SK-N-SH (cell line): ENCODE measurements around the gene C3orf20. TPM values are rescaled to one million over a fixed set of nuclear protein-coding genes. Genes with fewer than 3 reads are reported as not detected.

Source experiments
- CTCF ChIA-PET: fragments of 300-600, 350-600 bp; formaldehyde crosslinking; extraction: SDS; loops from one replicate; lab custom pipeline; 2021; lab: Yijun Ruan, JAX
- POLR2A ChIA-PET: fragments of 350-600 bp; sonication (Branson Sonifier 250); formaldehyde crosslinking; extraction: SDS; loops from one replicate; lab custom pipeline; 2020; ENCODE audit warnings: antibody characterized with exemption, inconsistent platforms; lab: Yijun Ruan, JAX
- DNase-seq: peaks from one replicate; pipeline ENCODE4 v3.0.0; 2012
- H2AFZ ChIP-seq: fragments of 200-600 bp; sonication (generic); 2 replicates; pipeline ENCODE4 v1.8.1; 2016; ENCODE audit warnings: antibody characterized with exemption, mild to moderate bottlenecking, low read depth
- H3F3A ChIP-seq: fragments of 200-600 bp; sonication (generic); replicated peaks from 2 replicates; pipeline ENCODE3; 2016; ENCODE audit warnings: antibody characterized with exemption, mild to moderate bottlenecking; ENCODE audit not compliant: insufficient read depth
- H3K27ac ChIP-seq, 2 experiments: fragments of 200-500 bp in 1 of 2; fragments of 200-600 bp in 1 of 2; sonication (Bioruptor generic) in 1 of 2; sonication (generic), shearing (Covaris generic) in 1 of 2; 2 replicates each; pipeline versions ENCODE4 v1.5.1 to v1.6.1; 2014 to 2016; ENCODE audit warnings: low read depth in 2 of 2, inconsistent platforms in 1 of 2, low read length in 1 of 2, mild to moderate bottlenecking in 1 of 2, mixed read lengths in 1 of 2
- H3K27me3 ChIP-seq: fragments of 200-600 bp; sonication (generic), shearing (Covaris generic); 2 replicates; pipeline ENCODE4 v1.6.1; 2016; ENCODE audit warnings: mixed run types; ENCODE audit not compliant: insufficient read depth
- H3K36me3 ChIP-seq, 2 experiments: fragments of 200-500 bp in 1 of 2; fragments of 200-600 bp in 1 of 2; sonication (Bioruptor generic) in 1 of 2; sonication (generic) in 1 of 2; replicated peaks in 1 of 2; 2 replicates each; pipeline versions ENCODE3 to v1.5.1; 2014 to 2016; ENCODE audit warnings: low read length in 1 of 2, mild to moderate bottlenecking in 1 of 2; ENCODE audit not compliant: insufficient read depth in 2 of 2, control insufficient read depth in 1 of 2
- H3K4me1 ChIP-seq, 2 experiments: fragments of 200-500 bp in 1 of 2; fragments of 200-600 bp in 1 of 2; sonication (Bioruptor generic) in 1 of 2; sonication (generic), shearing (Covaris generic) in 1 of 2; 2 replicates each; pipeline versions ENCODE4 v1.5.1 to v1.6.1; 2014 to 2016; ENCODE audit warnings: low read depth in 1 of 2, low read length in 1 of 2, mixed run types in 1 of 2; ENCODE audit not compliant: insufficient read depth in 2 of 2, control insufficient read depth in 1 of 2
- H3K4me2 ChIP-seq: fragments of 200-600 bp; sonication (generic), shearing (Covaris generic); 2 replicates; pipeline ENCODE4 v1.6.1; 2017; ENCODE audit warnings: mixed run types
- H3K4me3 ChIP-seq, 2 experiments: fragments of 200-500 bp in 1 of 2; fragments of 200-600 bp in 1 of 2; sonication (Bioruptor generic) in 1 of 2; sonication (generic), shearing (Covaris generic) in 1 of 2; 2 replicates each; pipeline versions ENCODE4 v1.5.1 to v1.8.1; 2014 to 2016; ENCODE audit warnings: low read depth in 2 of 2, inconsistent platforms in 1 of 2, low read length in 1 of 2, mild to moderate bottlenecking in 1 of 2, mixed read lengths in 1 of 2, moderate library complexity in 1 of 2
- H3K79me2 ChIP-seq: fragments of 200-600 bp; sonication (generic); 2 replicates; pipeline ENCODE4 v1.8.1; 2017; ENCODE audit warnings: mild to moderate bottlenecking; ENCODE audit not compliant: insufficient read depth
- H3K9ac ChIP-seq: fragments of 200-600 bp; sonication (generic); 2 replicates; pipeline ENCODE4 v1.6.1; 2017; ENCODE audit warnings: mixed run types
- H3K9me2 ChIP-seq: fragments of 200-600 bp; sonication (generic); 2 replicates; pipeline ENCODE4 v1.6.1; 2017; ENCODE audit warnings: mixed run types
- H3K9me3 ChIP-seq: fragments of 200-600 bp; sonication (generic); 2 replicates; pipeline ENCODE4 v1.6.1; 2017; ENCODE audit warnings: mixed run types, mild to moderate bottlenecking, moderate library complexity
- H4K20me1 ChIP-seq: fragments of 200-600 bp; sonication (generic); 2 replicates; pipeline ENCODE4 v1.6.1; 2017; ENCODE audit warnings: mild to moderate bottlenecking, mixed run types; ENCODE audit not compliant: insufficient read depth
- EP300 ChIP-seq, 2 experiments: IDR thresholded peaks; 2 replicates each; pipeline versions ENCODE4 v1.4.0 to v1.6.1; 2012; ENCODE audit warnings: borderline replicate concordance in 1 of 2, low read depth in 1 of 2, low read length in 1 of 2
- FOSL2 ChIP-seq: IDR thresholded peaks from 2 replicates; pipeline ENCODE4 v1.4.0; 2012; ENCODE audit warnings: low read depth, mild to moderate bottlenecking, moderate library complexity, borderline replicate concordance
- FOXJ3 ChIP-seq: sonication (generic); formaldehyde crosslinking; IDR thresholded peaks from 2 replicates; pipeline ENCODE4 v1.5.1; 2020; ENCODE audit warnings: mild to moderate bottlenecking, missing genetic modification reagents
- GABPA ChIP-seq: IDR thresholded peaks from 2 replicates; pipeline ENCODE4 v1.4.0; 2012; ENCODE audit warnings: low read depth, mild to moderate bottlenecking
- GATA2 ChIP-seq: sonication (generic); formaldehyde crosslinking; IDR thresholded peaks from 2 replicates; pipeline ENCODE4 v1.5.0; 2020; ENCODE audit warnings: mild to moderate bottlenecking, missing genetic modification reagents
- MEF2A ChIP-seq: IDR thresholded peaks from 2 replicates; pipeline ENCODE4 v1.4.0; 2012; ENCODE audit warnings: low read depth, borderline replicate concordance
- MXI1 ChIP-seq: IDR thresholded peaks from 2 replicates; pipeline ENCODE4 v1.6.1; 2012; ENCODE audit warnings: mild to moderate bottlenecking, low read depth, low read length, improper control_type of control experiment
- NFIC ChIP-seq: IDR thresholded peaks from 2 replicates; pipeline ENCODE4 v1.4.0; 2012; ENCODE audit warnings: borderline replicate concordance
- NRF1 ChIP-seq: IDR thresholded peaks from 2 replicates; pipeline ENCODE4 v1.6.1; 2012; ENCODE audit warnings: low read depth, mild to moderate bottlenecking, low read length
- POLR2AphosphoS5 ChIP-seq: IDR thresholded peaks from 2 replicates; pipeline ENCODE4 v1.6.1; 2012; ENCODE audit warnings: low read depth, low read length
- RCOR1 ChIP-seq: fragments of 150-350 bp; IDR thresholded peaks from 2 replicates; pipeline ENCODE4 v1.6.1; 2017; ENCODE audit warnings: antibody characterized with exemption, low read length
- RFX5 ChIP-seq: IDR thresholded peaks from 2 replicates; pipeline ENCODE4 v1.6.1; 2012; ENCODE audit warnings: mild to moderate bottlenecking, improper control_type of control experiment, low read length
- RXRA ChIP-seq: IDR thresholded peaks from 2 replicates; pipeline ENCODE4 v1.4.0; 2012; ENCODE audit warnings: low read depth, mild to moderate bottlenecking, borderline replicate concordance
- TAF1 ChIP-seq: IDR thresholded peaks from 2 replicates; pipeline ENCODE4 v1.6.1; 2012; ENCODE audit warnings: low read depth, mild to moderate bottlenecking, low read length, moderate library complexity, borderline replicate concordance
- TCF12 ChIP-seq: IDR thresholded peaks from 2 replicates; pipeline ENCODE4 v1.4.0; 2012
- TEAD4 ChIP-seq: IDR thresholded peaks from 2 replicates; pipeline ENCODE4 v1.4.0; 2012; ENCODE audit warnings: mild to moderate bottlenecking, borderline replicate concordance; ENCODE audit not compliant: insufficient read depth
- WGBS: methylation state at CpG from one replicate; pipeline ENCODE4 v1.1.6; 2017; ENCODE audit warnings: low lambda C conversion rate; 5-methylcytosine and 5-hydroxymethylcytosine counted together
- polyA plus RNA-seq, 3 experiments: library from polyadenylated mRNA; depleted of rRNA; stranded (reverse); fragments of >200 nt; gene quantifications; 2 replicates each; pipeline ENCODE4 v1.2.3, GENCODE V29; 2012
- TF ChIP-seq, protein P1 (sequence below): IDR thresholded peaks from 2 replicates; pipeline ENCODE4 v1.4.0; 2012; ENCODE audit warnings: low read depth, borderline replicate concordance
- TF ChIP-seq, protein P2 (sequence below): fragments of 200-600 bp; sonication (generic); IDR thresholded peaks from 2 replicates; pipeline ENCODE4 v1.6.1; 2017; ENCODE audit warnings: antibody characterized with exemption, mild to moderate bottlenecking, moderate library complexity
- TF ChIP-seq, protein P3 (sequence below): IDR thresholded peaks from 2 replicates; pipeline ENCODE4 v1.4.0; 2012; ENCODE audit warnings: low read depth

The C3orf20 gene
- polyA plus RNA-seq, 1 of the 3 experiments (the other 2 are of a cell fraction): not detected

DNA sequence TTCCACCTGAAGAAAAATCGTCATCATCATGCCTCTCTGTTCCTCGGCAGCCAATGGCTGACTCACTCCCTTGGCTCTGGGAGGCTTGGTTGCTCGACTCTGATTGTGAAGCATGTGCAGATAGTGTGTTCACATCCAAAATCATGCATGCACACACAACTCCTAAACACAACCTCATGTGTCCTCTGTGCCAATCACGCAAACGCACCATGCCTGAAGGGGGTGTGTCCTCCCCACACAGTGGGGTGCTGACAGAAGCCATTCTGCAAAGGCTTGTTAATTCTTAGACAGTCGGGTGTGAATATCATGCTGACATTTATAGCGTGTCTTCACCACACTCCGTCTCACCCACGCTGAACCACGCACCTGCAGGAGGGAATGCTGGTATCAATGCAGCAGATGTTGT lies 34.8 kb upstream of the C3orf20 start (continued):
- TF ChIP-seq, protein P1, sequence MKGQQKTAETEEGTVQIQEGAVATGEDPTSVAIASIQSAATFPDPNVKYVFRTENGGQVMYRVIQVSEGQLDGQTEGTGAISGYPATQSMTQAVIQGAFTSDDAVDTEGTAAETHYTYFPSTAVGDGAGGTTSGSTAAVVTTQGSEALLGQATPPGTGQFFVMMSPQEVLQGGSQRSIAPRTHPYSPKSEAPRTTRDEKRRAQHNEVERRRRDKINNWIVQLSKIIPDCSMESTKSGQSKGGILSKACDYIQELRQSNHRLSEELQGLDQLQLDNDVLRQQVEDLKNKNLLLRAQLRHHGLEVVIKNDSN: no peak
- no peak for TF ChIP-seq RXRA
- TF ChIP-seq NRF1: no peak
- no peak for TF ChIP-seq NFIC
- TF ChIP-seq GATA2 (CRISPR knock-in tag): no peak
- no peak for TF ChIP-seq RCOR1

DNA sequence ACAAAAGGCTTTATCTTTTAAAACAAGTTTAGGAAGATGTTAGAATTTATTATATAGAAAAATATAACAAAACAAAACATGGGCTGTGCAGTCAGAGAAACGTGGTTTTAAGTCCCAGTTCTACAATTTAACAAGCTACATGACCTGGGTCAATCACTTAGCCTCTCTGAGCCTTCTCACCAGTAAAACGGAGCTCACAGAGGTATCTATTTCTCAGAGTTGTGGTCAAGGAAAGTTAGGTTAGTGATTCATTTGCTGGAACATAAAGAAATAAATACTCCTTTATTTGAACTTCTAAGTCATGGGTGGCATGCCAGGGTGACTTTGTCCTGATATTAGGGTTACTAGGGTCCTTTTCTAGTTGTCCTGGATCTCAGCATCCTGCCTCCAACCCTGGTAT lies 34.2 kb upstream of the C3orf20 start:
- Histone ChIP-seq H3F3A (no peaks in the 10 kb centered on the region), H3K4me2 (no peak overlapping the region), H4K20me1 (no peaks in the 10 kb centered on the region), H2AFZ (no peak overlapping the region), H3K4me1 (peaks cover 0 to 11% of the 10 kb centered on the region in 2 experiments; a peak in 1 of 4 replicates), H3K36me3 (no peaks in the 10 kb centered on the region), H3K9me3 (no peaks in the 10 kb centered on the region), H3K4me3 (no peak overlapping the region), H3K27ac (no peak overlapping the region), H3K9ac (no peak overlapping the region), H3K79me2 (no peaks in the 10 kb centered on the region), H3K9me2 (no peaks in the 10 kb centered on the region), H3K27me3 (peaks cover 7% of the 10 kb centered on the region; the same call in 1 of the 2 replicates)
- 12% methylated on average over 2 of the region's 2 CpGs for WGBS
- POLR2A ChIA-PET: no interaction called here
- no peak for DNase-seq
- CTCF ChIA-PET: no interaction called here
- TF ChIP-seq FOSL2 (no peak), TCF12 (no peak), MEF2A (no peak), GATA2 (CRISPR knock-in tag) (no peak), MXI1 (no peak), POLR2AphosphoS5 (no peak)

DNA sequence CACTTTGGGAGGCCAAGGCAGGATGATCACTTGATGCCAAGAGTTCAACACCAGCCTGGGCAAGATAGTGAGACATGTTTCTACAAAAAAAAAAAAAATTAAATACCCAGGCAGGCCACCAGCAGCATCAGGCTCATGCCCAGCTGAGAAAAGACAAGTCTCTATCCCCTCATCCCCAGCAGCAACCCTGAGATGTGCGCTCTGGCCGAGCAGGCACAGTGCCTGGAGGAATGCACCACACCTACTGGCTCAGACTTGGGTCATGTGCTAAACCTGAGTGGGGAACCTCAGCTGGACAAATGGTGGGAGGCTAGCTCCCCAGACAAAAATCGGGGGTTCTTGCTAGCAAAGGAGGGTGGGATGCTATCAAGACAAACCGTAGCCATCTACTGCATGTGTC lies 33.6 kb upstream of the C3orf20 start:
- DNase-seq: no peak
- peaks cover 7% of the 10 kb centered on the region; the same call in 1 of the 2 replicates for H3K27me3 ChIP-seq
- WGBS: 40% methylated on average over 2 of the region's 4 CpGs
- TF ChIP-seq RFX5 (no peak), GABPA (no peak), TAF1 (no peak), POLR2AphosphoS5 (no peak), FOXJ3 (CRISPR knock-in tag) (no peak), EP300 (IDR thresholded peaks at IDR 0.05; ENCODE audit: borderline replicate concordance in 1 of 2, low read depth in 1 of 2, low read length in 1 of 2) (no peak), TEAD4 (no peak)
- TF ChIP-seq, protein P1: no peak
- TF ChIP-seq, protein P2, sequence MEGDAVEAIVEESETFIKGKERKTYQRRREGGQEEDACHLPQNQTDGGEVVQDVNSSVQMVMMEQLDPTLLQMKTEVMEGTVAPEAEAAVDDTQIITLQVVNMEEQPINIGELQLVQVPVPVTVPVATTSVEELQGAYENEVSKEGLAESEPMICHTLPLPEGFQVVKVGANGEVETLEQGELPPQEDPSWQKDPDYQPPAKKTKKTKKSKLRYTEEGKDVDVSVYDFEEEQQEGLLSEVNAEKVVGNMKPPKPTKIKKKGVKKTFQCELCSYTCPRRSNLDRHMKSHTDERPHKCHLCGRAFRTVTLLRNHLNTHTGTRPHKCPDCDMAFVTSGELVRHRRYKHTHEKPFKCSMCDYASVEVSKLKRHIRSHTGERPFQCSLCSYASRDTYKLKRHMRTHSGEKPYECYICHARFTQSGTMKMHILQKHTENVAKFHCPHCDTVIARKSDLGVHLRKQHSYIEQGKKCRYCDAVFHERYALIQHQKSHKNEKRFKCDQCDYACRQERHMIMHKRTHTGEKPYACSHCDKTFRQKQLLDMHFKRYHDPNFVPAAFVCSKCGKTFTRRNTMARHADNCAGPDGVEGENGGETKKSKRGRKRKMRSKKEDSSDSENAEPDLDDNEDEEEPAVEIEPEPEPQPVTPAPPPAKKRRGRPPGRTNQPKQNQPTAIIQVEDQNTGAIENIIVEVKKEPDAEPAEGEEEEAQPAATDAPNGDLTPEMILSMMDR: no peak
- TF ChIP-seq, protein P3, sequence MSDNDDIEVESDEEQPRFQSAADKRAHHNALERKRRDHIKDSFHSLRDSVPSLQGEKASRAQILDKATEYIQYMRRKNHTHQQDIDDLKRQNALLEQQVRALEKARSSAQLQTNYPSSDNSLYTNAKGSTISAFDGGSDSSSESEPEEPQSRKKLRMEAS: no peak
- TF ChIP-seq, all 33 proteins: peak for 0
- peaks cover 0 to 11% of the 10 kb centered on the region in 2 experiments; a peak in 1 of 4 replicates for H3K4me1 ChIP-seq
- H4K20me1 ChIP-seq: no peaks in the 10 kb centered on the region
- ChIA-PET POLR2A (no interaction called here), CTCF (no interaction called here)
- H2AFZ ChIP-seq: no peak overlapping the region
- no peak overlapping the region for H3K9ac ChIP-seq
- H3K4me2 ChIP-seq: no peak overlapping the region
- H3K9me2 ChIP-seq: no peaks in the 10 kb centered on the region
- H3K9me3 ChIP-seq: no peaks in the 10 kb centered on the region
- H3K27ac ChIP-seq: no peak overlapping the region
- no peak overlapping the region for H3K4me3 ChIP-seq
- no peaks in the 10 kb centered on the region for H3K36me3 ChIP-seq
- no peaks in the 10 kb centered on the region for H3F3A ChIP-seq
- H3K79me2 ChIP-seq: no peaks in the 10 kb centered on the region
